Memory B cell (primary cell): ENCODE measurements around the gene ADCY2.

Experiments
- ATAC-seq: fragments of 150-1000 bp; cut with Tn5 transposase; 2 replicates; pipeline ENCODE4 v1.10.0; 2021; ENCODE audit warnings: low read depth, mild to moderate bottlenecking, moderate library complexity
- DNase-seq, 2 donors: peaks; one replicate each; pipeline ENCODE4 v3.0.0; 2022; ENCODE audit warnings: low spot score in 2 of 2
- H3K27ac Mint-ChIP-seq: one replicate; pipeline ENCODE4 v1.8.0; 2022; ENCODE audit warnings: mild to moderate bottlenecking, moderate library complexity, mixed read lengths
- H3K27me3 Mint-ChIP-seq: one replicate; pipeline ENCODE4 v1.8.0; 2022; ENCODE audit warnings: mixed read lengths
- H3K36me3 Mint-ChIP-seq: one replicate; pipeline ENCODE4 v1.8.0; 2022; ENCODE audit warnings: mild to moderate bottlenecking, mixed read lengths
- H3K4me1 Mint-ChIP-seq: one replicate; pipeline ENCODE4 v1.8.0; 2022; ENCODE audit warnings: mixed read lengths
- H3K4me3 Mint-ChIP-seq: one replicate; pipeline ENCODE4 v1.8.0; 2022; ENCODE audit warnings: mild to moderate bottlenecking, moderate library complexity, mixed read lengths
- H3K9me3 Mint-ChIP-seq: one replicate; pipeline ENCODE4 v1.8.0; 2022; ENCODE audit warnings: mixed read lengths

The ADCY2 gene

GRCh38 chr5:7728076-7728475, 332.1 kb downstream of the ADCY2 start:
- no peak overlapping the region for H3K27ac Mint-ChIP-seq
- no peaks in the 10 kb centered on the region for H3K27me3 Mint-ChIP-seq
- no peak overlapping the region for H3K4me3 Mint-ChIP-seq
- H3K36me3 Mint-ChIP-seq = no peaks in the 10 kb centered on the region
- DNase-seq (no peak), ATAC-seq (no peak)
- no peaks in the 10 kb centered on the region for H3K4me1 Mint-ChIP-seq
- H3K9me3 Mint-ChIP-seq = no peaks in the 10 kb centered on the region

GRCh38 chr5:7741415-7742065, 345.6 kb downstream of the ADCY2 start:
- no peak overlapping the region for H3K27ac Mint-ChIP-seq
- peaks cover 2% of the 10 kb centered on the region for H3K27me3 Mint-ChIP-seq
- H3K4me1 Mint-ChIP-seq = no peaks in the 10 kb centered on the region
- DNase-seq (no peak), ATAC-seq (no peak)
- no peak overlapping the region for H3K4me3 Mint-ChIP-seq
- H3K36me3 Mint-ChIP-seq = no peaks in the 10 kb centered on the region
- H3K9me3 Mint-ChIP-seq = no peaks in the 10 kb centered on the region

- H3K4me3 Mint-ChIP-seq = no peak overlapping the region
- ATAC-seq = no peak
These were observed 346.3 kb downstream of the ADCY2 start for GRCh38 chr5:7742241-7742656.

GRCh38 chr5:7745882-7746610, 350.1 kb downstream of the ADCY2 start:
- Mint-ChIP-seq H3K36me3 (no peaks in the 10 kb centered on the region), H3K27me3 (peaks cover 2% of the 10 kb centered on the region), H3K4me3 (no peak overlapping the region), H3K9me3 (no peaks in the 10 kb centered on the region), H3K27ac (no peak overlapping the region), H3K4me1 (no peaks in the 10 kb centered on the region)
- ATAC-seq (no peak), DNase-seq (peak in 1 of 2 donors; percentile 18)

More at GRCh38 chr5:7742241-7742656, 346.3 kb downstream of the ADCY2 start:
- peaks cover 2% of the 10 kb centered on the region for H3K27me3 Mint-ChIP-seq
- no peak overlapping the region for H3K27ac Mint-ChIP-seq
- no peaks in the 10 kb centered on the region for H3K36me3 Mint-ChIP-seq
- DNase-seq = no peak
- no peaks in the 10 kb centered on the region for H3K4me1 Mint-ChIP-seq
- H3K9me3 Mint-ChIP-seq = no peaks in the 10 kb centered on the region

GRCh38 chr5:7747728-7748127, 351.8 kb downstream of the ADCY2 start:
- H3K27ac Mint-ChIP-seq = no peak overlapping the region

GRCh38 chr5:7749626-7750025, 353.7 kb downstream of the ADCY2 start:
- H3K36me3 Mint-ChIP-seq = no peaks in the 10 kb centered on the region
- H3K4me3 Mint-ChIP-seq = no peak overlapping the region
- ATAC-seq (no peak), DNase-seq (no peak)
- H3K27me3 Mint-ChIP-seq = peaks cover 5% of the 10 kb centered on the region
- H3K4me1 Mint-ChIP-seq = no peaks in the 10 kb centered on the region
- H3K9me3 Mint-ChIP-seq = no peaks in the 10 kb centered on the region
- H3K27ac Mint-ChIP-seq = no peak overlapping the region

More at GRCh38 chr5:7747728-7748127, 351.8 kb downstream of the ADCY2 start:
- Mint-ChIP-seq H3K4me1 (no peaks in the 10 kb centered on the region), H3K36me3 (no peaks in the 10 kb centered on the region), H3K4me3 (no peak overlapping the region), H3K27me3 (peaks cover 2% of the 10 kb centered on the region), H3K9me3 (no peaks in the 10 kb centered on the region)
- ATAC-seq (no peak), DNase-seq (no peak)

GRCh38 chr5:7751874-7752273, 355.9 kb downstream of the ADCY2 start:
- ATAC-seq (no peak), DNase-seq (no peak)
- Mint-ChIP-seq H3K4me3 (no peak overlapping the region), H3K4me1 (peaks cover 3% of the 10 kb centered on the region), H3K27me3 (peaks cover 3% of the 10 kb centered on the region), H3K27ac (no peak overlapping the region), H3K36me3 (no peaks in the 10 kb centered on the region), H3K9me3 (no peaks in the 10 kb centered on the region)

- H3K27ac Mint-ChIP-seq = no peak overlapping the region
- no peaks in the 10 kb centered on the region for H3K36me3 Mint-ChIP-seq
- no peak overlapping the region for H3K4me3 Mint-ChIP-seq
- DNase-seq (no peak), ATAC-seq (no peak)
- H3K9me3 Mint-ChIP-seq = no peaks in the 10 kb centered on the region
- H3K4me1 Mint-ChIP-seq = peaks cover 3% of the 10 kb centered on the region
- peaks cover 4% of the 10 kb centered on the region for H3K27me3 Mint-ChIP-seq
These were observed 357.2 kb downstream of the ADCY2 start for GRCh38 chr5:7753181-7753580.

- Mint-ChIP-seq H3K9me3 (no peaks in the 10 kb centered on the region), H3K36me3 (no peaks in the 10 kb centered on the region), H3K27ac (no peak overlapping the region), H3K4me3 (no peak overlapping the region), H3K27me3 (peaks cover 6% of the 10 kb centered on the region), H3K4me1 (peaks cover 3% of the 10 kb centered on the region)
- ATAC-seq (no peak), DNase-seq (no peak)
These were observed 357.7 kb downstream of the ADCY2 start for GRCh38 chr5:7753596-7753995.

GRCh38 chr5:7754490-7754889, 358.6 kb downstream of the ADCY2 start:
- no peaks in the 10 kb centered on the region for H3K9me3 Mint-ChIP-seq
- H3K27me3 Mint-ChIP-seq = peaks cover 9% of the 10 kb centered on the region
- no peaks in the 10 kb centered on the region for H3K36me3 Mint-ChIP-seq
- H3K4me1 Mint-ChIP-seq = peaks cover 3% of the 10 kb centered on the region
- DNase-seq = no peak
- H3K27ac Mint-ChIP-seq = no peak overlapping the region
- ATAC-seq = no peak
- no peak overlapping the region for H3K4me3 Mint-ChIP-seq

- H3K9me3 Mint-ChIP-seq = no peaks in the 10 kb centered on the region
- no peak overlapping the region for H3K4me3 Mint-ChIP-seq
- ATAC-seq = no peak
- no peak for DNase-seq
- H3K4me1 Mint-ChIP-seq = peaks cover 3% of the 10 kb centered on the region
- H3K36me3 Mint-ChIP-seq = no peaks in the 10 kb centered on the region
- peaks cover 9% of the 10 kb centered on the region for H3K27me3 Mint-ChIP-seq
- H3K27ac Mint-ChIP-seq = no peak overlapping the region
These were observed 359.2 kb downstream of the ADCY2 start for GRCh38 chr5:7754997-7755596.

GRCh38 chr5:7755958-7756357, 360.0 kb downstream of the ADCY2 start:
- ATAC-seq (no peak), DNase-seq (no peak)
- Mint-ChIP-seq H3K27ac (no peak overlapping the region), H3K36me3 (no peaks in the 10 kb centered on the region), H3K4me3 (no peak overlapping the region), H3K4me1 (peaks cover 3% of the 10 kb centered on the region), H3K27me3 (peaks cover 9% of the 10 kb centered on the region), H3K9me3 (no peaks in the 10 kb centered on the region)

- no peak for DNase-seq
- Mint-ChIP-seq H3K4me1 (peaks cover 3% of the 10 kb centered on the region), H3K27me3 (peaks cover 9% of the 10 kb centered on the region), H3K27ac (no peak overlapping the region), H3K9me3 (no peaks in the 10 kb centered on the region), H3K36me3 (no peaks in the 10 kb centered on the region), H3K4me3 (no peak overlapping the region)
- no peak for ATAC-seq
These were observed 360.5 kb downstream of the ADCY2 start for GRCh38 chr5:7756453-7756852.

- ATAC-seq (no peak), DNase-seq (no peak)
- H3K9me3 Mint-ChIP-seq = no peaks in the 10 kb centered on the region
- no peaks in the 10 kb centered on the region for H3K36me3 Mint-ChIP-seq
- H3K4me1 Mint-ChIP-seq = peaks cover 3% of the 10 kb centered on the region
- no peak overlapping the region for H3K27ac Mint-ChIP-seq
- no peak overlapping the region for H3K4me3 Mint-ChIP-seq
- peaks cover 6% of the 10 kb centered on the region for H3K27me3 Mint-ChIP-seq
These were observed 363.4 kb downstream of the ADCY2 start for GRCh38 chr5:7759257-7759871.
